ENCODE results near the gene OR6C70. TPM values are rescaled to one million over a fixed set of nuclear protein-coding genes. Genes with fewer than 3 reads are reported as not detected.
A peak's percentile ranks its signal among the peaks of the same experiment; 100 is the strongest.

Gene OR6C70
- polyA plus RNA-seq, 3 donors: not detected

- no peaks in the 10 kb centered on the region for H3K36me3 Mint-ChIP-seq
- no peak for DNase-seq
- Histone ChIP-seq H3K79me2 (ENCODE audit: insufficient read depth, low read length) (no peaks in the 10 kb centered on the region), H3K27ac (ENCODE audit: low read depth in 1 of 2, low read length in 2 of 2) (no peak overlapping the region), H3K9ac (ENCODE audit: insufficient read depth, low read length, poor library complexity, severe bottlenecking) (no peak overlapping the region), H3K36me3 (replicated peaks in 1 of 2; ENCODE audit: control insufficient read depth in 1 of 2, insufficient read depth in 2 of 2, low read length in 2 of 2) (no peaks in the 10 kb centered on the region), H3K4me1 (ENCODE audit: control insufficient read depth in 1 of 2, insufficient read depth in 2 of 2, low read length in 2 of 2) (peaks cover 0 to 2% of the 10 kb centered on the region in 2 donors), H3K27me3 (ENCODE audit: control insufficient read depth in 2 of 2, insufficient read depth in 2 of 2, low read length in 2 of 2) (no peaks in the 10 kb centered on the region), H3K4me2 (replicated peaks; ENCODE audit: extremely low read depth, low read length, poor library complexity, severe bottlenecking) (no peak overlapping the region), H3K4me3 (replicated peaks in 1 of 3; ENCODE audit: low read depth in 2 of 3, low read length in 3 of 3) (no peak overlapping the region), H4K20me1 (ENCODE audit: insufficient read depth, low read length) (no peaks in the 10 kb centered on the region), H2AFZ (ENCODE audit: insufficient read depth, low read depth, low read length, poor library complexity, severe bottlenecking) (no peak overlapping the region), H3K9me3 (replicated peaks in 1 of 2; ENCODE audit: control insufficient read depth in 1 of 2, insufficient read depth in 1 of 2, low read length in 2 of 2) (no peaks in the 10 kb centered on the region)
- peak overlapping the region in 1 of 2 donors; percentile 3 for H3K4me3 Mint-ChIP-seq
- H3K27ac Mint-ChIP-seq: no peak overlapping the region
- intact Hi-C loops (cut with micrococcal nuclease): no loop called here
- no peak for TF ChIP-seq CTCF (IDR thresholded peaks at IDR 0.05)
- H3K4me1 Mint-ChIP-seq: peaks cover 4% of the 10 kb centered on the region
- peaks cover 0 to 5% (median 1%) of the 10 kb centered on the region in 3 donors for H3K27me3 Mint-ChIP-seq (ENCODE audit: low read depth in 3 of 3)
- WGBS (ENCODE audit: insufficient coverage): no CpG with 5 or more reads among the region's 1 CpG
- peaks cover 0 to 2% (median 0%) of the 10 kb centered on the region in 7 donors for H3K9me3 Mint-ChIP-seq
These were observed 41.4 kb downstream of the OR6C70 start for GRCh38 chr12:55428331-55429243.

GRCh38 chr12:55425954-55426353 lies 44.0 kb downstream of the OR6C70 start, which contains the start of gene OR6C76:
Gene OR6C76 (plus strand): TSS chr12:55426254. CDS start chr12:55426254, 0 bp downstream.
- Mint-ChIP-seq H3K4me1 (peaks cover 4% of the 10 kb centered on the region), H3K27ac (no peak within 1 kb of the TSS), H3K27me3 (ENCODE audit: low read depth in 3 of 3) (peaks cover 0 to 5% (median 1%) of the 10 kb centered on the region in 3 donors), H3K9me3 (peaks cover 0 to 3% (median 0%) of the 10 kb centered on the region in 7 donors), H3K36me3 (no peaks in the 10 kb centered on the region), H3K4me3 (peak within 1 kb of the TSS in 1 of 2 donors; percentile 8)
- DNase-seq: no peak
- H4K20me1 ChIP-seq (ENCODE audit: insufficient read depth, low read length): no peaks in the 10 kb centered on the region
- WGBS (ENCODE audit: insufficient coverage): no CpG with 5 or more reads among the region's 4 CpGs
- no peaks in the 10 kb centered on the region for H3K36me3 ChIP-seq (replicated peaks in 1 of 2; ENCODE audit: control insufficient read depth in 1 of 2, insufficient read depth in 2 of 2, low read length in 2 of 2)
- no peaks in the 10 kb centered on the region for H3K27me3 ChIP-seq (ENCODE audit: control insufficient read depth in 2 of 2, insufficient read depth in 2 of 2, low read length in 2 of 2)
- H2AFZ ChIP-seq (ENCODE audit: insufficient read depth, low read depth, low read length, poor library complexity, severe bottlenecking): no peak within 1 kb of the TSS
- intact Hi-C loops (cut with micrococcal nuclease): no loop called here
- no peaks in the 10 kb centered on the region for H3K79me2 ChIP-seq (ENCODE audit: insufficient read depth, low read length)
- no peaks in the 10 kb centered on the region for H3K9me3 ChIP-seq (replicated peaks in 1 of 2; ENCODE audit: control insufficient read depth in 1 of 2, insufficient read depth in 1 of 2, low read length in 2 of 2)
- no peak within 1 kb of the TSS for H3K4me2 ChIP-seq (replicated peaks; ENCODE audit: extremely low read depth, low read length, poor library complexity, severe bottlenecking)
- H3K4me3 ChIP-seq (replicated peaks in 1 of 3; ENCODE audit: low read depth in 2 of 3, low read length in 3 of 3): no peak within 1 kb of the TSS
- H3K9ac ChIP-seq (ENCODE audit: insufficient read depth, low read length, poor library complexity, severe bottlenecking): no peak within 1 kb of the TSS
- TF ChIP-seq CTCF (IDR thresholded peaks at IDR 0.05): no peak
- peaks cover 0 to 2% of the 10 kb centered on the region in 2 donors for H3K4me1 ChIP-seq (ENCODE audit: control insufficient read depth in 1 of 2, insufficient read depth in 2 of 2, low read length in 2 of 2)
- H3K27ac ChIP-seq (ENCODE audit: low read depth in 1 of 2, low read length in 2 of 2): no peak within 1 kb of the TSS

All from CD14-positive monocyte (primary cell).